ENCODE measurements around the gene HEPACAM2. TPM values are rescaled to one million over a fixed set of nuclear protein-coding genes. Genes with fewer than 3 reads are reported as not detected.

HEPACAM2 gene
- total RNA-seq, 1 donor from 2014 or later, result not detected

- no peak for TF ChIP-seq CTCF (IDR thresholded peaks at IDR 0.05; ENCODE audit: partially characterized antibody, unreplicated experiment)
- Mint-ChIP-seq H3K4me3 (ENCODE audit: unreplicated experiment) (no peak overlapping the region), H3K4me1 (ENCODE audit: low read depth, unreplicated experiment) (no peaks in the 10 kb centered on the region), H3K36me3 (ENCODE audit: unreplicated experiment) (no peaks in the 10 kb centered on the region), H3K27ac (ENCODE audit: unreplicated experiment) (no peak overlapping the region), H3K9me3 (ENCODE audit: unreplicated experiment) (no peaks in the 10 kb centered on the region), H3K27me3 (ENCODE audit: unreplicated experiment) (peaks cover 2% of the 10 kb centered on the region)
- DNase-seq, result no peak
These were observed 76.0 kb downstream of the HEPACAM2 start for GRCh38 chr7:93150200-93150835.

GRCh38 chr7:93148727-93149126 is 77.5 kb downstream of the HEPACAM2 start:
- no peak overlapping the region for H3K4me3 Mint-ChIP-seq (ENCODE audit: unreplicated experiment)

GRCh38 chr7:93148144-93148543 is 78.1 kb downstream of the HEPACAM2 start, which contains the start of gene SAMD9L:
SAMD9L (minus strand) TSS chr7:93148385; CDS start chr7:93135971, 12,414 bp downstream.
- no peak for TF ChIP-seq CTCF (IDR thresholded peaks at IDR 0.05; ENCODE audit: partially characterized antibody, unreplicated experiment)
- Mint-ChIP-seq H3K4me3 (ENCODE audit: unreplicated experiment) (no peak within 1 kb of the TSS), H3K4me1 (ENCODE audit: low read depth, unreplicated experiment) (no peaks in the 10 kb centered on the region), H3K27me3 (ENCODE audit: unreplicated experiment) (peaks cover 2% of the 10 kb centered on the region), H3K36me3 (ENCODE audit: unreplicated experiment) (no peaks in the 10 kb centered on the region), H3K9me3 (ENCODE audit: unreplicated experiment) (no peaks in the 10 kb centered on the region), H3K27ac (ENCODE audit: unreplicated experiment) (no peak within 1 kb of the TSS)
- DNase-seq, result no peak

More at GRCh38 chr7:93148727-93149126, 77.5 kb downstream of the HEPACAM2 start:
- TF ChIP-seq CTCF (IDR thresholded peaks at IDR 0.05; ENCODE audit: partially characterized antibody, unreplicated experiment), result no peak
- Mint-ChIP-seq H3K4me1 (ENCODE audit: low read depth, unreplicated experiment) (no peaks in the 10 kb centered on the region), H3K27ac (ENCODE audit: unreplicated experiment) (no peak overlapping the region), H3K9me3 (ENCODE audit: unreplicated experiment) (no peaks in the 10 kb centered on the region), H3K36me3 (ENCODE audit: unreplicated experiment) (no peaks in the 10 kb centered on the region), H3K27me3 (ENCODE audit: unreplicated experiment) (peaks cover 2% of the 10 kb centered on the region)
- no peak for DNase-seq

GRCh38 chr7:93147363-93147762 is 78.9 kb downstream of the HEPACAM2 start:
- DNase-seq, result no peak
- no peaks in the 10 kb centered on the region for H3K9me3 Mint-ChIP-seq (ENCODE audit: unreplicated experiment)
- H3K36me3 Mint-ChIP-seq (ENCODE audit: unreplicated experiment), result no peaks in the 10 kb centered on the region
- peaks cover 2% of the 10 kb centered on the region for H3K27me3 Mint-ChIP-seq (ENCODE audit: unreplicated experiment)
- no peaks in the 10 kb centered on the region for H3K4me1 Mint-ChIP-seq (ENCODE audit: low read depth, unreplicated experiment)
- H3K27ac Mint-ChIP-seq (ENCODE audit: unreplicated experiment), result no peak overlapping the region
- no peak for TF ChIP-seq CTCF (IDR thresholded peaks at IDR 0.05; ENCODE audit: partially characterized antibody, unreplicated experiment)
- no peak overlapping the region for H3K4me3 Mint-ChIP-seq (ENCODE audit: unreplicated experiment)

GRCh38 chr7:93146472-93147141 is 79.7 kb downstream of the HEPACAM2 start:
- no peak for DNase-seq
- Mint-ChIP-seq H3K9me3 (ENCODE audit: unreplicated experiment) (no peaks in the 10 kb centered on the region), H3K4me3 (ENCODE audit: unreplicated experiment) (no peak overlapping the region), H3K27me3 (ENCODE audit: unreplicated experiment) (peaks cover 2% of the 10 kb centered on the region), H3K27ac (ENCODE audit: unreplicated experiment) (no peak overlapping the region), H3K4me1 (ENCODE audit: low read depth, unreplicated experiment) (no peaks in the 10 kb centered on the region), H3K36me3 (ENCODE audit: unreplicated experiment) (no peaks in the 10 kb centered on the region)
- no peak for TF ChIP-seq CTCF (IDR thresholded peaks at IDR 0.05; ENCODE audit: partially characterized antibody, unreplicated experiment)

Data from glutamatergic neuron (in vitro differentiated cells).